HepG2 (cell line): ENCODE measurements around the gene SLC15A3. TPM values are rescaled to one million over a fixed set of nuclear protein-coding genes. Genes with fewer than 3 reads are reported as not detected.

Experiments used
- ATAC-seq: fragments of 200-7000 bp; cut with Tn5 transposase; 3 replicates; pipeline ENCODE4 v1.9.1; 2020; ENCODE audit warnings: mild to moderate bottlenecking, moderate library complexity
- BruUV-seq: library from RNA; stranded (reverse); fragments of 400-500 nt; replicated peaks from 2 replicates; lab custom pipeline; 2021; lab: Mats Ljungman, UMichigan
- CTCF ChIA-PET: fragments of 300-600 bp; formaldehyde crosslinking; extraction: SDS; loops from one replicate; lab custom pipeline; 2021; ENCODE audit warnings: low total read pairs, inconsistent platforms, low intra/inter-chr PET ratio; lab: Yijun Ruan, JAX
- POLR2A ChIA-PET: fragments of 350-600 bp; sonication (Branson Sonifier 250); formaldehyde crosslinking; loops from one replicate; lab custom pipeline; 2020; ENCODE audit warnings: antibody characterized with exemption, inconsistent platforms; lab: Yijun Ruan, JAX
- DNase-seq: peaks from one replicate; pipeline ENCODE4 v3.0.0-alpha.2; 2015; ENCODE audit warnings: low spot score
- FAIRE-seq: peaks from 3 replicates; lab custom pipeline; 2011; peaks lifted over from hg19 to GRCh38; lab: Jason Lieb, UNC
- H2AFZ ChIP-seq: one replicate; pipeline ENCODE4 v1.6.1; 2011; ENCODE audit warnings: low read length, inconsistent platforms
- H3K27ac ChIP-seq: fragments of 300-600 bp; 3 replicates; pipeline ENCODE4 v1.8.0; 2011; ENCODE audit warnings: mixed run types, mild to moderate bottlenecking, mixed read lengths, low read length, inconsistent platforms; ENCODE audit not compliant: insufficient read depth; ENCODE audit errors: extremely low read length
- H3K27me3 ChIP-seq, 2 experiments: fragments of 200-600 bp in 1 of 2; 2 replicates in 1 of 2; 3 replicates in 1 of 2; pipeline versions ENCODE4 v1.6.0 to v1.8.0; 2011; ENCODE audit warnings: low read length in 2 of 2, mild to moderate bottlenecking in 2 of 2, moderate library complexity in 2 of 2, inconsistent platforms in 1 of 2; ENCODE audit not compliant: insufficient read depth in 2 of 2, control insufficient read depth in 1 of 2
- H3K36me3 ChIP-seq, 2 experiments: fragments of 200-600 bp in 1 of 2; replicated peaks in 1 of 2; 2 replicates in 1 of 2; 3 replicates in 1 of 2; pipeline versions ENCODE4 v1.5.1 to v1.8.0; 2011; ENCODE audit warnings: low read length in 2 of 2, inconsistent platforms in 1 of 2; ENCODE audit not compliant: insufficient read depth in 2 of 2, control insufficient read depth in 1 of 2
- H3K4me1 ChIP-seq: 2 replicates; pipeline ENCODE4 v1.5.1; 2012; ENCODE audit warnings: low read length, inconsistent platforms; ENCODE audit not compliant: insufficient read depth
- H3K4me2 ChIP-seq: 2 replicates; pipeline ENCODE4 v1.6.0; 2011; ENCODE audit warnings: low read depth, low read length, inconsistent platforms
- H3K4me3 ChIP-seq, 3 experiments: fragments of 200-600 bp in 1 of 3; sonication (generic), shearing (Covaris generic) in 1 of 3; replicated peaks in 1 of 3; 2 replicates each; pipeline ENCODE4 v1.5.1; 2011 to 2016; ENCODE audit warnings: low read length in 3 of 3, inconsistent platforms in 2 of 3, low read depth in 2 of 3, mild to moderate bottlenecking in 2 of 3, control low read depth in 1 of 3, mixed read lengths in 1 of 3; ENCODE audit not compliant: insufficient read depth in 1 of 3
- H3K79me2 ChIP-seq: one replicate; pipeline ENCODE4 v1.6.1; 2011; ENCODE audit warnings: low read length, inconsistent platforms; ENCODE audit not compliant: insufficient read depth
- H3K9ac ChIP-seq: 2 replicates; pipeline ENCODE4 v1.6.0; 2011; ENCODE audit warnings: mild to moderate bottlenecking, low read depth, low read length, inconsistent platforms; ENCODE audit not compliant: insufficient read depth
- H3K9me3 ChIP-seq: 2 replicates; pipeline ENCODE4 v1.5.1; 2012; ENCODE audit warnings: mild to moderate bottlenecking, low read length
- H4K20me1 ChIP-seq: 2 replicates; pipeline ENCODE4 v1.6.0; 2011; ENCODE audit warnings: inconsistent platforms, mild to moderate bottlenecking, low read length, moderate library complexity; ENCODE audit not compliant: insufficient read depth
- AHR ChIP-seq: IDR thresholded peaks from 2 replicates; pipeline ENCODE4 v1.6.1; 2018; ENCODE audit warnings: missing genetic modification reagents, missing compliant biosample characterization
- ATM ChIP-seq: fragments of 450-650 bp; IDR thresholded peaks from 2 replicates; pipeline ENCODE4 v1.7.1; 2017; ENCODE audit warnings: mild to moderate bottlenecking, borderline replicate concordance
- E2F1 ChIP-seq: sonication (generic); formaldehyde crosslinking; IDR thresholded peaks from 2 replicates; pipeline ENCODE4 v1.5.0; 2020; ENCODE audit warnings: missing genetic modification reagents
- HMG20B ChIP-seq: conservative IDR thresholded peaks from 2 replicates; pipeline ENCODE4 v1.6.1; 2016; ENCODE audit warnings: missing genetic modification reagents, missing compliant biosample characterization
- PRDM15 ChIP-seq: sonication (generic); formaldehyde crosslinking; IDR thresholded peaks from 2 replicates; pipeline ENCODE4 v1.4.0; 2020; ENCODE audit warnings: missing genetic modification reagents
- TFE3 ChIP-seq: IDR thresholded peaks from 2 replicates; pipeline ENCODE4 v1.6.1; 2016
- TOPORS ChIP-seq: sonication (generic); formaldehyde crosslinking; IDR thresholded peaks from 2 replicates; pipeline ENCODE4 v1.8.0; 2023; ENCODE audit warnings: mild to moderate bottlenecking, missing genetic modification reagents
- ZKSCAN1 ChIP-seq: fragments of 150-350 bp; IDR thresholded peaks from 2 replicates; pipeline ENCODE4 v1.6.1; 2014; ENCODE audit warnings: low read length
- ZNF17 ChIP-seq: sonication (generic); formaldehyde crosslinking; IDR thresholded peaks from 2 replicates; pipeline ENCODE4 v1.5.0; 2020; ENCODE audit warnings: mild to moderate bottlenecking, missing genetic modification reagents
- ZNF563 ChIP-seq: sonication (generic); formaldehyde crosslinking; IDR thresholded peaks from 2 replicates; pipeline ENCODE4 v1.8.0; 2022; ENCODE audit warnings: mild to moderate bottlenecking, moderate library complexity, missing genetic modification reagents
- WGBS: methylation state at CpG from one replicate; pipeline ENCODE4 v1.1.6; 2017; ENCODE audit warnings: low lambda C conversion rate; 5-methylcytosine and 5-hydroxymethylcytosine counted together
- in situ Hi-C: cut with HindIII; loops from 2 replicates; pipeline ENCODE4 v1.10.0; 2017; ENCODE audit warnings: low pct_unique_long_range_greater_than_20kb; ENCODE audit not compliant: extremely low pct_ligation_motif_present
- intact Hi-C: fragments of 100-400 bp; cut with micrococcal nuclease; formaldehyde crosslinking; loops from one replicate; pipeline ENCODE4 v1.10.0; 2022; ENCODE audit not compliant: unreplicated experiment
- polyA plus RNA-seq, 8 experiments: library from polyadenylated mRNA; depleted of rRNA in 3 of 8; stranded (reverse) in 7 of 8; unstranded in 1 of 8; fragments of >200 nt; fragmentation: Illumina TruSeq in 4 of 8; extraction: Trizol in 4 of 8; gene quantifications; 2 replicates each; pipeline versions ENCODE4 v1.2.1 to v1.2.3, GENCODE V29; 2011 to 2016; ENCODE audit warnings: low read depth in 4 of 8, missing spikeins in 1 of 8, mixed read lengths in 1 of 8; ENCODE audit not compliant: insufficient read depth in 1 of 8
- total RNA-seq, 5 experiments: library from RNA; depleted of rRNA; stranded (reverse); fragments of >200 nt; fragmentation: Illumina TruSeq; extraction: Trizol; gene quantifications; 2 replicates each; pipeline ENCODE4 v1.2.3, GENCODE V29; 2016; ENCODE audit warnings: low read depth in 1 of 5
- TF ChIP-seq, protein P1 (sequence below): sonication (generic); formaldehyde crosslinking; IDR thresholded peaks from 2 replicates; pipeline ENCODE4 v1.8.0; 2022; ENCODE audit warnings: mild to moderate bottlenecking, missing genetic modification reagents; ENCODE audit not compliant: insufficient replicate concordance
- TF ChIP-seq, protein P2 (sequence below), 2 experiments: IDR thresholded peaks; 2 replicates each; pipeline ENCODE4 v1.6.1; 2011 to 2012; ENCODE audit warnings: low read length in 2 of 2, borderline replicate concordance in 1 of 2, low read depth in 1 of 2, mild to moderate bottlenecking in 1 of 2, moderate library complexity in 1 of 2

The SLC15A3 gene
- total and polyA plus RNA-seq, 2 of the 13 experiments (the other 11 are each of a cell fraction or from before 2014, with no cell fraction given): 0.45 to 0.77 TPM

DNA sequence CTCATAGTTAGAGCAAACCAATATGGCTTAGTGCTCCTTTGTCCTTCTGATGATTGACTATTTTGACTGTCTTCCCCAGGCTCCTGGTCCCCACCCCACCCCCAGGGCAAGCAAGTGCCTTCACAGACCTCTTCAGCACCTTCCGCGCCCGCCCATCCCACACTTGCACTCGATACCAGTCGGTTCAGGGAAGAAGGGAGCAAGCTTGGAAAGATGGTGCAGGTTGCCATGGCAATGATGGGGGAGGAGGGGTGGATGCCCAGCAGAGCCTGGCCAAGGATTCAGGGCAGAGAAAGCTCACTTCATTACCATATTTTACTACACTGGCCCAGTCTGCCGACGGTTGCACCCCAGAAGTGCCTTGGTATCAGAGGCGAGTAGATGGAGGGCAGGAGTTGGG lies 25.5 kb downstream of the SLC15A3 start:
- Histone ChIP-seq H4K20me1 (no peaks in the 10 kb centered on the region), H3K27me3 (no peaks in the 10 kb centered on the region; a peak in 1 of 5 replicates), H3K4me1 (peaks cover 32% of the 10 kb centered on the region), H3K27ac (no peak overlapping the region), H3K9me3 (no peaks in the 10 kb centered on the region), H3K36me3 (peaks cover 2 to 4% of the 10 kb centered on the region in 2 experiments; a peak in 3 of 5 replicates), H3K9ac (no peak overlapping the region), H2AFZ (no peak overlapping the region), H3K4me2 (no peak overlapping the region), H3K79me2 (no peaks in the 10 kb centered on the region), H3K4me3 (no peak overlapping the region)
- no peak for DNase-seq
- 95% methylated on average over 6 of the region's 8 CpGs for WGBS
- no peak for ATAC-seq
- in situ Hi-C loops: no loop called here
- FAIRE-seq: no peak
- intact Hi-C loops: no loop called here
- POLR2A ChIA-PET: no interaction called here
- BruUV-seq: no TSS peak
- CTCF ChIA-PET: no interaction called here
- no peak for TF ChIP-seq TFE3 (CRISPR knock-in tag)
- TF ChIP-seq TOPORS (CRISPR knock-in tag): no peak
- TF ChIP-seq, protein P1, sequence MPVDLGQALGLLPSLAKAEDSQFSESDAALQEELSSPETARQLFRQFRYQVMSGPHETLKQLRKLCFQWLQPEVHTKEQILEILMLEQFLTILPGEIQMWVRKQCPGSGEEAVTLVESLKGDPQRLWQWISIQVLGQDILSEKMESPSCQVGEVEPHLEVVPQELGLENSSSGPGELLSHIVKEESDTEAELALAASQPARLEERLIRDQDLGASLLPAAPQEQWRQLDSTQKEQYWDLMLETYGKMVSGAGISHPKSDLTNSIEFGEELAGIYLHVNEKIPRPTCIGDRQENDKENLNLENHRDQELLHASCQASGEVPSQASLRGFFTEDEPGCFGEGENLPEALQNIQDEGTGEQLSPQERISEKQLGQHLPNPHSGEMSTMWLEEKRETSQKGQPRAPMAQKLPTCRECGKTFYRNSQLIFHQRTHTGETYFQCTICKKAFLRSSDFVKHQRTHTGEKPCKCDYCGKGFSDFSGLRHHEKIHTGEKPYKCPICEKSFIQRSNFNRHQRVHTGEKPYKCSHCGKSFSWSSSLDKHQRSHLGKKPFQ: no peak
- no peak for TF ChIP-seq AHR
- TF ChIP-seq, protein P2, sequence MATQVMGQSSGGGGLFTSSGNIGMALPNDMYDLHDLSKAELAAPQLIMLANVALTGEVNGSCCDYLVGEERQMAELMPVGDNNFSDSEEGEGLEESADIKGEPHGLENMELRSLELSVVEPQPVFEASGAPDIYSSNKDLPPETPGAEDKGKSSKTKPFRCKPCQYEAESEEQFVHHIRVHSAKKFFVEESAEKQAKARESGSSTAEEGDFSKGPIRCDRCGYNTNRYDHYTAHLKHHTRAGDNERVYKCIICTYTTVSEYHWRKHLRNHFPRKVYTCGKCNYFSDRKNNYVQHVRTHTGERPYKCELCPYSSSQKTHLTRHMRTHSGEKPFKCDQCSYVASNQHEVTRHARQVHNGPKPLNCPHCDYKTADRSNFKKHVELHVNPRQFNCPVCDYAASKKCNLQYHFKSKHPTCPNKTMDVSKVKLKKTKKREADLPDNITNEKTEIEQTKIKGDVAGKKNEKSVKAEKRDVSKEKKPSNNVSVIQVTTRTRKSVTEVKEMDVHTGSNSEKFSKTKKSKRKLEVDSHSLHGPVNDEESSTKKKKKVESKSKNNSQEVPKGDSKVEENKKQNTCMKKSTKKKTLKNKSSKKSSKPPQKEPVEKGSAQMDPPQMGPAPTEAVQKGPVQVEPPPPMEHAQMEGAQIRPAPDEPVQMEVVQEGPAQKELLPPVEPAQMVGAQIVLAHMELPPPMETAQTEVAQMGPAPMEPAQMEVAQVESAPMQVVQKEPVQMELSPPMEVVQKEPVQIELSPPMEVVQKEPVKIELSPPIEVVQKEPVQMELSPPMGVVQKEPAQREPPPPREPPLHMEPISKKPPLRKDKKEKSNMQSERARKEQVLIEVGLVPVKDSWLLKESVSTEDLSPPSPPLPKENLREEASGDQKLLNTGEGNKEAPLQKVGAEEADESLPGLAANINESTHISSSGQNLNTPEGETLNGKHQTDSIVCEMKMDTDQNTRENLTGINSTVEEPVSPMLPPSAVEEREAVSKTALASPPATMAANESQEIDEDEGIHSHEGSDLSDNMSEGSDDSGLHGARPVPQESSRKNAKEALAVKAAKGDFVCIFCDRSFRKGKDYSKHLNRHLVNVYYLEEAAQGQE (IDR thresholded peaks at IDR 0.05; ENCODE audit: borderline replicate concordance in 1 of 2, low read depth in 1 of 2, low read length in 2 of 2): no peak
- no peak for TF ChIP-seq ATM
- no peak for TF ChIP-seq ZNF17 (CRISPR knock-in tag)
- no peak for TF ChIP-seq ZKSCAN1
- no peak for TF ChIP-seq E2F1
- TF ChIP-seq PRDM15 (CRISPR knock-in tag): no peak
- TF ChIP-seq ZNF563 (CRISPR knock-in tag): no peak
- no peak for TF ChIP-seq HMG20B (CRISPR knock-in tag)
